CD4-positive, alpha-beta T cell treated with Interleukin-21 for 1 hour (primary cell): Measurements from ENCODE around the gene ZAP70.
A peak's percentile ranks its signal among the peaks of the same experiment; 100 is the strongest.

Experiments used
- DNase-seq: peaks from one replicate; pipeline ENCODE4 v3.0.0-alpha.2; 2020

Gene ZAP70

GRCh38 chr2:97755491-97755890 lies 42.1 kb downstream of the ZAP70 start:
- no peak for DNase-seq

- DNase-seq = no peak
These were observed 43.7 kb downstream of the ZAP70 start for GRCh38 chr2:97757062-97757461.

- no peak for DNase-seq
These were observed 44.8 kb downstream of the ZAP70 start for GRCh38 chr2:97758131-97758705.

GRCh38 chr2:97759727-97760407 lies 46.5 kb downstream of the ZAP70 start:
- peak; percentile 21 for DNase-seq

GRCh38 chr2:97760480-97761049 lies 47.2 kb downstream of the ZAP70 start:
- no peak for DNase-seq

- peak; percentile 62 for DNase-seq
These were observed 47.8 kb downstream of the ZAP70 start for GRCh38 chr2:97761192-97761591.

- no peak for DNase-seq
These were observed 49.9 kb downstream of the ZAP70 start for GRCh38 chr2:97763176-97763845.

- no peak for DNase-seq
These were observed 51.3 kb downstream of the ZAP70 start for GRCh38 chr2:97764559-97765263.

- DNase-seq = no peak
These were observed 52.6 kb downstream of the ZAP70 start for GRCh38 chr2:97765933-97766332.

GRCh38 chr2:97766567-97766966 lies 53.2 kb downstream of the ZAP70 start:
- no peak for DNase-seq

GRCh38 chr2:97769308-97769707 lies 55.9 kb downstream of the ZAP70 start:
- DNase-seq = no peak

- no peak for DNase-seq
These were observed 56.3 kb downstream of the ZAP70 start for GRCh38 chr2:97769711-97770110.

GRCh38 chr2:97770445-97770844 lies 57.1 kb downstream of the ZAP70 start:
- no peak for DNase-seq

- no peak for DNase-seq
These were observed 61.0 kb downstream of the ZAP70 start for GRCh38 chr2:97774425-97774824.

GRCh38 chr2:97775074-97775473 lies 61.7 kb downstream of the ZAP70 start:
- no peak for DNase-seq

GRCh38 chr2:97779141-97779540 lies 65.8 kb downstream of the ZAP70 start:
- no peak for DNase-seq

GRCh38 chr2:97781981-97782380 lies 68.6 kb downstream of the ZAP70 start:
- DNase-seq = no peak

- DNase-seq = no peak
These were observed 71.6 kb downstream of the ZAP70 start for GRCh38 chr2:97784953-97785352.

GRCh38 chr2:97785818-97786217 lies 72.4 kb downstream of the ZAP70 start:
- DNase-seq = no peak

- no peak for DNase-seq
These were observed 75.7 kb downstream of the ZAP70 start for GRCh38 chr2:97788986-97789644.
